ENCODE data around the gene LCN12.

Gene LCN12

DNA sequence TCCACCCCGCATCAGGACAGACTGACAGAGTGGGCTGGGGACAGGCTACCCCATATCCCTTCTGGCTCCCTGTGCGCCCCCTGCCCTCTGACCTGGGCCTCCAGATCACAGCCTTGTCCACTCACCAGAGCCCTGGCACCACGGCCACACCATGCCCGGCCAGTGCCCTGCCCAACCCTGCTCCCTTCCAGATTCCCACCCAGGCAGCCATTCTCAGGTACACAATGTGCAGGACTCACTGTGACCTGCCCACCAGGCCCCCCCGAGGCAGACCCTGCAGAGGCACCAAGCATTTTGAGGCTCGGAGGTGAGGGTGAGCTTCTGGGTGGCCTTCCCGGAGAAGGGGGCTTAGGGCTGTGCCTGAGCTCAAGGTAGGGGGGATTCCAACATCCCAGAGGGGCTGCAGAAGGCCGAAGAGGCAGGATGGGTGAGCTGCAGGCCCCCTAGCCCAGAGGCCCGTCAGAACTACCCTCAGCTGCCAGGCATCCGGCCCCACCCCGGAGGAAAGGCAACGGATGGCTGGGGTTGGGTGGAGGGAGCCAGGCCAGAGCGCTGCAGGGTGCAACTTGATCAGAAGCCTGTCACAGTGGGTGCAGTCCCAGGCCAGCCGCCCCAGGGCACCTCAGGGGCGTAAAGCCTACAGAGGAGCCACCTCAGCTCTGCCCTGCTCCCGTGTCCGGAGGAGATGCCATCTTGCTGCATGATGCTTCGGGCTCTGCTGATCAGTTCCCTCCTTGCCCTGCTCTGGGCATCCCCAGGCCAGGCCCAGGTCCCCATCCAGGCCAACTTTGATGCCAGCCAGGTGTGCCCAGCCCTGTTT, 30.4 kb downstream of the LCN12 start, which contains the start of gene LCNL1:
TSS of gene LCNL1 (plus strand) at position 762 of the 820 bp plus-strand sequence. CDS start 594 bp downstream, outside the sequence.
- H3K9me3 ChIP-seq (ENCODE audit: low read length) = no peaks in the 10 kb centered on the region
- no peak within 1 kb of the TSS for H3K4me3 ChIP-seq (ENCODE audit: low read length)

DNA sequence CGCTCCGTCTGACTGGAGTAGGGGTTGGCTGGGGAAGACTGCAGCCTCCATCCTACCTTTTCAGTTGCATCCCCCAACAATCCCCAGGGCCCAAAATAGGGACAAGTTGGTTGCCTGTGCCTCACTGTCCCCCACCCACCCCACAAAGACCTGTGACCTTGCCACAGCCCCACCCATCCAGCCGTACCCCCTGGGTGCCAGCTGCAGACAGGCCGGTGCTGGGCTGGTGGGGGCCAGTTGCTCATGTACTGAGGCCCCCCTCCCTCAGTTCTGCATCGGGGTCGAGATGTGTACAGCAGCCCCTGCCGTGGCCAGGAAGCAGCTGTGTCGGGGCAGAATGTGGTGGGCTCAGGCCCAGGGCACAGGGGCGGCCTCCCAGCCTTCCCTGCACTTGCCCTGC, 31.1 kb downstream of the LCN12 start:
- Histone ChIP-seq H3K4me1 (ENCODE audit: insufficient read depth, low read length) (no peaks in the 10 kb centered on the region), H3K36me3 (ENCODE audit: insufficient read depth, low read length) (no peaks in the 10 kb centered on the region), H3K4me3 (ENCODE audit: low read length) (no peak overlapping the region), H3K9me3 (ENCODE audit: low read length) (no peaks in the 10 kb centered on the region), H2AFZ (ENCODE audit: low read depth, low read length) (no peak overlapping the region), H3K27me3 (ENCODE audit: insufficient read depth, low read length) (peaks cover 35% of the 10 kb centered on the region)

More for the DNA sequence above, 30.4 kb downstream of the LCN12 start, which contains the start of gene LCNL1:
- H3K4me1 ChIP-seq (ENCODE audit: insufficient read depth, low read length) = no peaks in the 10 kb centered on the region
- H3K27me3 ChIP-seq (ENCODE audit: insufficient read depth, low read length) = peaks cover 43% of the 10 kb centered on the region
- no peak within 1 kb of the TSS for H2AFZ ChIP-seq (ENCODE audit: low read depth, low read length)
- no peaks in the 10 kb centered on the region for H3K36me3 ChIP-seq (ENCODE audit: insufficient read depth, low read length)

DNA sequence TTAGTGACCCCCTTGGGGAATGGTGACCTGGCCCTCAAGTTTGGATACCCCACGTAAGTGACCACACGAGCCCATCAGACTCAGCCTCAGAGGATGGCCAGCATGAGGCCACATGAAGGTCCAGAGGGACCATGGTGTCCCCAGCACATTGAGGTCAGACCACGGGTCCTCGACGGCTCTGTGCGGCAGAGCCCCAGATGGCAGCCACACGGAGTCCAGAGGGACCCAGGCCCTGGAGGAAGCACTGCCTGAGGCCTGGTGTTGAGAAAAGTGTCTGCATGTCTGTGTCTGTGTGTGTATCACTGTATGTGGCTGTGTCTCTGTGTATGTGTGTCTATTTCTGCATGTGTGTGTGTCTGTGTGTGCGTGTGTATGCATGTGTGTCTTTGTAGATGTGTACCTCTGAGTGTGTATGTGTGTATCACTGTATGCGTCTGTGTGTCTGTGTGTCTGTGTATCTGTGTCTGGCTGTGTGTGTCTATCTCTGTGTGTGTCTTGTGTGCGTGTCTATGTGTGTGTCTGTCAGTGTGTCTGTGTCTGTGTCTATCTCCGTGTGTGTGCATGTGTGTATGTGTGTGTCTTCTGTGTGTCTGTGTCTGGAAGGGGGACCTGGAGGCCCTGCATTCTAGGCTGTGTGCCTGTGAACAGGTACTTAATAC, 31.7 kb downstream of the LCN12 start:
- no peaks in the 10 kb centered on the region for H3K4me1 ChIP-seq (ENCODE audit: insufficient read depth, low read length)
- H3K36me3 ChIP-seq (ENCODE audit: insufficient read depth, low read length) = no peaks in the 10 kb centered on the region
- H3K27me3 ChIP-seq (ENCODE audit: insufficient read depth, low read length) = peaks cover 35% of the 10 kb centered on the region
- no peaks in the 10 kb centered on the region for H3K9me3 ChIP-seq (ENCODE audit: low read length)
- no peak overlapping the region for H3K4me3 ChIP-seq (ENCODE audit: low read length)
- no peak overlapping the region for H2AFZ ChIP-seq (ENCODE audit: low read depth, low read length)

DNA sequence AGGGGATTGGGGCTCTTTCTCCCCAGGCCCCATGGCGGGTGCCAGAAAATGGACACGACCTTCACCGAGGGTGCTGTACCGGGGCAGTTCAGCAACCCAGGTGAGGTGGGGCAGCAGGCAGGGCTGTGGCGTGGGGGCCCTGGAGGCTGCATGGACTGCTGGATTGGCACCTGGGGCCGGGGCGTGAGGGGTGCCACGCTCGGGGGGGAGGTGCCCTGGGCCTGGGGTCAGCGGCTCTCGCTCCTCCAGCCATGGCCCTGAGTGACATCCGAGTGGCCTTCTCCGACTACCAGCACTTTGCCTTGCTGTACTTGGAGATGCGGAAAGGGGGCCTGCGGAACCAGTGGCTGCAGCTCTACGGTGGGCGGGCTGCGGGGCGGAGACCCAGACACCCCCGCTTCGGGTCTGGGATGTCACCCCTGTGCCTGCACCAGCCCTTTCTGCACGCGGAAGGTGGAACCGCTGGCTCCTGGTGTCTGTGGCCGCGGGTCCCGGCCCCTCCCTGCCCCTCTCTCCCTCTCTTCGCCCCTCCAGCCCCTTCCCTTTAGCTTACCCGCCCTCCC, 32.5 kb downstream of the LCN12 start:
- peaks cover 28% of the 10 kb centered on the region for H3K27me3 ChIP-seq (ENCODE audit: insufficient read depth, low read length)
- no peak overlapping the region for H2AFZ ChIP-seq (ENCODE audit: low read depth, low read length)
- H3K36me3 ChIP-seq (ENCODE audit: insufficient read depth, low read length) = no peaks in the 10 kb centered on the region
- no peak overlapping the region for H3K4me3 ChIP-seq (ENCODE audit: low read length)
- peaks cover under 1% of the 10 kb centered on the region for H3K4me1 ChIP-seq (ENCODE audit: insufficient read depth, low read length)
- no peaks in the 10 kb centered on the region for H3K9me3 ChIP-seq (ENCODE audit: low read length)

DNA sequence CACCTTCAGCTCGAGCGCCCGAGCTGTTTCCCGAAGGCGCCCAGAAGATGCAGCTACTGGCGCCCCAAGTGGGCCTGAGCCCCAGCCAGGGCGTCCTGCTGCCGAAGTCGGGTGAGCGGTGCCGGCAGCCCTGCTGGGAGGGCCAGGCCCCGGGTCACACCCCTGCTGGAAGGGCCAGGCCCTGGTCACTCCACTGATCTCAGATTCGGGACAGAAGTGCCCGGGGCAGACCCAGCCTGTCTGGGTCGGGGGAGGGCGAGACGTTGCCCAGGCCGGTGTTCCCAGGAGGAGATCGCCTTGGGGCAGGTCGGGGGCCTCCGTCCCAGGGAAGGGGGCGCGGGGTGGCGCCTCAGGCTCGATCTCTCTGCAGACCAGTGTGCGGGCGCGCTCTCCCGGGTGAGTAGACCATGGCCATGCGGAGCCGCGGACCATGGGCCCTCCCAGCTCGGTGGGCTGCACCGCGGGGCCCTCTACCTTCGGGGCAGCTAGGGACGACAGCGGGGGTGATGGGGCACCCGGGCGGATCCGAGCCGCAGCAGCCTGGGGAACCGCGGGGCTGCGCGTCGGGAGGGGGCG, 33.0 kb downstream of the LCN12 start:
- H3K9me3 ChIP-seq (ENCODE audit: low read length) = no peaks in the 10 kb centered on the region
- H3K4me1 ChIP-seq (ENCODE audit: insufficient read depth, low read length) = peaks cover 5% of the 10 kb centered on the region
- no peak overlapping the region for H2AFZ ChIP-seq (ENCODE audit: low read depth, low read length)
- H3K4me3 ChIP-seq (ENCODE audit: low read length) = no peak overlapping the region
- H3K36me3 ChIP-seq (ENCODE audit: insufficient read depth, low read length) = no peaks in the 10 kb centered on the region
- H3K27me3 ChIP-seq (ENCODE audit: insufficient read depth, low read length) = peaks cover 24% of the 10 kb centered on the region

DNA sequence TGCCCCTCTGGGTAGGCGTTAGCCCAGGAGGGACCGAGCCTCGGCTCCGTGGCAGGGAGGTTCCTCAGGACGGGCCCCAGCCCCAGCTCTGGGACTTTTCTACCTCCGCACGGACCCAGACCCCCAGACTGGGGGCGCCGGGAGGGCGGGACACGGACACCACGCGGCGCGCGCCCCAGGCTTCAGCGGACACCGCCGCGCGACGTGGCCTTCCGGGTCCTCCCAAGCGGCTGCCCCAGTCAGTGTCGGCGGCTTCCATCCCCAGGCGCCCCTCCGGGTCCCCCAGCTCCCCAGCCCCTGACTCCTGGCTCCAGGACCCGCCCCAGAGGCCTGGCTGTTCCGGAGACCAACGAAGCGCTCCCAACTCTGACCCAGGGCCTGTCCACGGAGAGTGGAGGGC, 33.8 kb downstream of the LCN12 start:
- Histone ChIP-seq H3K4me3 (ENCODE audit: low read length) (no peak overlapping the region), H3K36me3 (ENCODE audit: insufficient read depth, low read length) (no peaks in the 10 kb centered on the region)

DNA sequence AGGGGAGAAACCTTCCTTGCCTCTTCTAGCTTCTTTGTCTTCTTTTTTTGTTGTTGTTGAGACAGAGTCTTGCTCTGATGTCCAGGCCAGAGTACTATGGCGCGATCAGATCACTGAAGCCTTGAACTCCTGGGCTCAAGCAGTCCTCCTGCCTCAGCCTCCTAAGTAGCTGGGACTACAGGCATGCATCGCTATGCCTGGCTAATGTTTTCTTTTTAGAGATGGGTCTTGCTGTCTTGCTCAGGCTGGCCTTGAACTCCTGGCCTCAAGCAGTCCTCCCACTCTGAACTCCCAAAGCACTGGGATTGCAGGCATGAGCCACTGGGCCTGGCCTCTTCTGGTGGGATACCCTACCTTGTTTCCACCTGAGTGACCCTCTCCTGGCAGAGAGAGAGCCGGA, 36.8 kb downstream of the LCN12 start:
- peaks cover 6% of the 10 kb centered on the region for H3K36me3 ChIP-seq (ENCODE audit: insufficient read depth, low read length)
- no peak overlapping the region for H3K4me3 ChIP-seq (ENCODE audit: low read length)
- H3K9me3 ChIP-seq (ENCODE audit: low read length) = no peaks in the 10 kb centered on the region
- H3K27me3 ChIP-seq (ENCODE audit: insufficient read depth, low read length) = peaks cover 4% of the 10 kb centered on the region
- peaks cover 12% of the 10 kb centered on the region for H3K4me1 ChIP-seq (ENCODE audit: insufficient read depth, low read length)
- H2AFZ ChIP-seq (ENCODE audit: low read depth, low read length) = no peak overlapping the region

More for the DNA sequence above, 33.8 kb downstream of the LCN12 start:
- no peak overlapping the region for H2AFZ ChIP-seq (ENCODE audit: low read depth, low read length)
- peaks cover 24% of the 10 kb centered on the region for H3K27me3 ChIP-seq (ENCODE audit: insufficient read depth, low read length)
- peaks cover 5% of the 10 kb centered on the region for H3K4me1 ChIP-seq (ENCODE audit: insufficient read depth, low read length)
- no peaks in the 10 kb centered on the region for H3K9me3 ChIP-seq (ENCODE audit: low read length)

DNA sequence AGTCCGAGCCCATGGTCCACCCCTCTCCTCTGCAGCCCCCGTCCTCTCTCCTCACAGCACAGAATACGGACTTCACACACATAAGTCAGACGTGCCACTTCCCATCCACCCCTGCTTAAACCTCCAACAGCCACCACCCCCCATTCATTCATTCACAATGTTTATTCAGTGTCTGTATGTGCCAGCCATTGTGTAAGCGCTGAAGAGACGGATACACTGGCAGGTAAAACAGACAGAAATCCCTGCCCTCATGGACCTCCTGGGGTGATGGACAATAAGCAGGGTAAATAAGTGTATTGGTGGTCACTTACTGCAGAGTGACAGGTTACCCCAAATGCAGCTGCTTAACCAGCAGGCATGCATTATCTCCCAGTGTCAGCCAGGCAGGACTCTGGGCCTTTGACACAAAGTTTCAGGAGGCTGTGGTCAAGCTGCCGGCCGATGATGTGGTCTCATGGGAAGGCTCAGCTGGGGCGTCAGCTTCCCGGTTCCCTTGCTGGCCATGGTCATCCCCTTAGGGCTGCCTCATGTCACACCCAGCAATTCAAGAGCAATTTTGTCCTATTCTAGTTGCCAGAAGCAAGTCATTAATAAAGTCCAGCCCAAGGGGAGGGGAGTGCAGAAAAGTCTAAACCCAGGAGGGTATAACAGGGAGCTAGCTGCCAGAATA, 38.3 kb downstream of the LCN12 start:
- peaks cover 12% of the 10 kb centered on the region for H3K36me3 ChIP-seq (ENCODE audit: insufficient read depth, low read length)
- no peaks in the 10 kb centered on the region for H3K9me3 ChIP-seq (ENCODE audit: low read length)
- H2AFZ ChIP-seq (ENCODE audit: low read depth, low read length) = no peak overlapping the region
- H3K4me3 ChIP-seq (ENCODE audit: low read length) = no peak overlapping the region
- H3K4me1 ChIP-seq (ENCODE audit: insufficient read depth, low read length) = peaks cover 12% of the 10 kb centered on the region
- no peaks in the 10 kb centered on the region for H3K27me3 ChIP-seq (ENCODE audit: insufficient read depth, low read length)

DNA sequence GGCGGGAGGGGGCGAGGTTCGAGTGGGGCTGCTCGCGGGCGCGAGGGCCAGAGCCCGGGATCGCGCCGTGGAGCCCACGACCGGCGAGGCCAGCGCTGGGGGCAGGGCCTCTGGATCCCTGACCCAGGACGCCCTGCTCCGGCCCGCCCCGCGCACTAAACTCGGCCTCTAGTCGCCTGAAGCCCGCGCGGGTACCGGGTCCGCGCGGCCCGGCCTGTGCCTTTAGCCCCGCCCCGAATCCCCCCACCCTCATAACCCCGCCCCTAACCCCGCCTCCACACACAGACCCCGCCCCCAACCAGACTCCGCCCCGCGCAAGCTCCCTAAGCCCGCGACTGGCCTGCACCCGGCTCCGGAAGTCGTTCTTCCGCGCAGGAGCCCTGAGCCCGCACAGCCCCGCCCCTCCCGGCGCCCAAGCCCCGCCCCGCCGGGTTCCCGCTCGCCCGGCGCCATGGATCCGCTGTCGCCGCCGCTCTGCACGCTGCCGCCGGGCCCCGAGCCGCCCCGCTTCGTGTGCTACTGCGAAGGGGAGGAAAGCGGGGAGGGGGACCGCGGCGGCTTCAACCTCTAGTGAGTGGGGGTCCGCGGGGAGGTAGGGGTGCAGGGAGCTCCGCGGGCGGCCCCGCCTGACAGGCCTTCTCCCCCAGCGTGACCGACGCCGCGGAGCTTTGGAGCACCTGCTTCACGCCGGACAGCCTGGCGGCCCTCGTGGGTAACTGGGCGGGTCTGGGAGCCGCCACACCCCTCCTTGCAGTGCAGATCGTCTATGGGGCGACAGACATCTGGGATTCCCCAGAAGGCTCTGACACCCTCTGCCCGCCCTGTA, 40.1 kb downstream of the LCN12 start, which contains the start of gene PAXX:
TSS of gene PAXX (plus strand) at position 430 of the 826 bp plus-strand sequence. CDS start at position 452, 22 bp downstream.
- H3K4me1 ChIP-seq (ENCODE audit: insufficient read depth, low read length) = peaks cover 12% of the 10 kb centered on the region
- H2AFZ ChIP-seq (ENCODE audit: low read depth, low read length) = peak within 1 kb of the TSS; percentile 42
- H3K4me3 ChIP-seq (ENCODE audit: low read length) = peak within 1 kb of the TSS; percentile 67
- peaks cover 12% of the 10 kb centered on the region for H3K36me3 ChIP-seq (ENCODE audit: insufficient read depth, low read length)
- H3K27me3 ChIP-seq (ENCODE audit: insufficient read depth, low read length) = no peaks in the 10 kb centered on the region
- no peaks in the 10 kb centered on the region for H3K9me3 ChIP-seq (ENCODE audit: low read length)

DNA sequence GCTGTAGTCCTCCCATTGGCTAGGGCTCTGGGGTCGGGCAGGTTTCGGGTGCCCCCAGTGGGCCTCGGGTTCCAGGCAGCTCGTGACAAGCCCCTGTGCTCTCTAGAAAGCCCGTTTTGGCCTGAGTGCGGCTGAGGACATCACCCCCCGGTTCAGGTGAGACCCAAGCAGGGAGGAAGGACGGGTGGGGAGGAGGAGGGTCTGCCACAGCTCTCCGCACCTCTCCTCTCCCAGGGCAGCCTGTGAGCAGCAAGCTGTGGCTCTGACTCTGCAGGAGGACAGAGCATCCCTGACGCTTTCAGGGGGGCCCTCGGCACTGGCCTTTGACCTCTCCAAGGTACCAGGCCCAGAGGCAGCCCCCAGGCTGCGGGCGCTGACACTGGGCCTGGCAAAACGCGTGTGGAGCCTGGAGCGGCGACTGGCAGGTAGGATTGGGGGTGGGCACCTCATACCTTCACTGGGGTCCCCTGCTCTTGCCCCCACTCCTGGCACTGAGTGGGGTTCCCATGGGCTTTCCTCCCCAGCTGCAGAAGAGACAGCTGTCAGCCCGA, 40.8 kb downstream of the LCN12 start:
- H3K36me3 ChIP-seq (ENCODE audit: insufficient read depth, low read length) = peaks cover 12% of the 10 kb centered on the region
- H3K9me3 ChIP-seq (ENCODE audit: low read length) = no peaks in the 10 kb centered on the region
- no peaks in the 10 kb centered on the region for H3K27me3 ChIP-seq (ENCODE audit: insufficient read depth, low read length)
- peaks cover 12% of the 10 kb centered on the region for H3K4me1 ChIP-seq (ENCODE audit: insufficient read depth, low read length)
- peak overlapping the region; percentile 67 for H3K4me3 ChIP-seq (ENCODE audit: low read length)
- no peak overlapping the region for H2AFZ ChIP-seq (ENCODE audit: low read depth, low read length)

DNA sequence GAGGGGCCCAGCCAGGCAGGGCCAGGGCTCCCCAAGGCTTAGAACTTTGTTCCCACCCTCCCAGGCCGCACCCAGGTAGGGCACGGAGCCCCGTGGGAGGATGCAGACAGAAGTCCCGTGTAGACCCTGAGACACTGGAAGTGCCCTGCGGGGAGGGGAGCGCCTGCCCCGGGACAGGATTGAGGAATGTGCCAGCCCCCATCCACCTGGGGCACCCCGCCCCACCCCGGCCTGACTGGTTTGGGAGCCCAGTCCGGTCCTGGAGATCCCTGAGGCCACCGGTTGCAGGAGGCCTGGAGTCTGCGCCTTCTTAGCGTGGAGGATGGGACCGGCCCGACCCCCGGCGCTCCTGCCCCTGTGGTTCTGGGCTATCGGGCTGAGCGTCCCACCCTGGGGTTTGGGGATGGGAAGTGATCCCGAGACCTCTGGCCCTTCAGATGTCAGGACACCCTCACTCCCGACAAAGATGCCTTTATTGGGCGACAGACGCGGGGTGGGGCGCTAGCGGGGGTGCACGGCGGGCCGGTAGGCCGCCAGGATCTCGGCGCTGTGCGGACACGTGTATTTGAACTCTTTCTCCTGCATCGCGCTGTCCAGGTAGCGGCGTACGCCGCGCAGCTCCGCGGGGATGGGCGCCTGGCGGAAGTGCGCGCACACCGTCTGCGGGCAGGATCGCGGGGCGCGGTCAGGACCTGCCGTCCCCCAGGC, 42.3 kb downstream of the LCN12 start:
- no peaks in the 10 kb centered on the region for H3K27me3 ChIP-seq (ENCODE audit: insufficient read depth, low read length)
- H3K4me1 ChIP-seq (ENCODE audit: insufficient read depth, low read length) = peaks cover 12% of the 10 kb centered on the region
- peaks cover 12% of the 10 kb centered on the region for H3K36me3 ChIP-seq (ENCODE audit: insufficient read depth, low read length)
- no peak overlapping the region for H3K4me3 ChIP-seq (ENCODE audit: low read length)
- no peak overlapping the region for H2AFZ ChIP-seq (ENCODE audit: low read depth, low read length)
- H3K9me3 ChIP-seq (ENCODE audit: low read length) = no peaks in the 10 kb centered on the region
